CD14-positive monocyte (primary cell): ENCODE measurements around the gene DUSP28. TPM values are rescaled to one million over a fixed set of nuclear protein-coding genes. Genes with fewer than 3 reads are reported as not detected.
A peak's percentile ranks its signal among the peaks of the same experiment; 100 is the strongest.

ENCODE experiments used
- DNase-seq, 3 donors: peaks; one replicate each; pipeline ENCODE4 v3.0.0-alpha.2; 2011 to 2022
- H2AFZ ChIP-seq: 2 replicates; pipeline ENCODE4 v1.6.0; 2012; ENCODE audit warnings: mild to moderate bottlenecking, low read depth, low read length, inconsistent platforms; ENCODE audit not compliant: insufficient read depth, poor library complexity, severe bottlenecking
- H3K27ac ChIP-seq, 2 donors: 1 replicate in 1 of 2; 2 replicates in 1 of 2; pipeline ENCODE4 v1.5.1; 2012 to 2013; ENCODE audit warnings: low read length in 2 of 2, control low read depth in 1 of 2, inconsistent platforms in 1 of 2, low read depth in 1 of 2, mild to moderate bottlenecking in 1 of 2
- H3K27me3 ChIP-seq, 2 donors: one replicate each; pipeline versions ENCODE4 v1.6.0 to v1.6.1; 2011 to 2013; ENCODE audit warnings: low read length in 2 of 2; ENCODE audit not compliant: control insufficient read depth in 2 of 2, insufficient read depth in 2 of 2
- H3K36me3 ChIP-seq, 2 donors: replicated peaks in 1 of 2; 1 replicate in 1 of 2; 2 replicates in 1 of 2; pipeline versions ENCODE4 v1.5.1 to v1.6.1; 2012 to 2013; ENCODE audit warnings: low read length in 2 of 2, control low read depth in 1 of 2, inconsistent platforms in 1 of 2, mild to moderate bottlenecking in 1 of 2; ENCODE audit not compliant: insufficient read depth in 2 of 2, control insufficient read depth in 1 of 2
- H3K4me1 ChIP-seq, 2 donors: 1 replicate in 1 of 2; 2 replicates in 1 of 2; pipeline versions ENCODE4 v1.5.1 to v1.6.1; 2012 to 2013; ENCODE audit warnings: low read length in 2 of 2, control low read depth in 1 of 2, inconsistent platforms in 1 of 2, mild to moderate bottlenecking in 1 of 2, moderate library complexity in 1 of 2; ENCODE audit not compliant: insufficient read depth in 2 of 2, control insufficient read depth in 1 of 2
- H3K4me2 ChIP-seq: replicated peaks from 2 replicates; pipeline ENCODE3; 2012; ENCODE audit warnings: low read length, moderate library complexity, mild to moderate bottlenecking; ENCODE audit not compliant: poor library complexity, severe bottlenecking; ENCODE audit errors: extremely low read depth
- H3K4me3 ChIP-seq, 3 experiments: fragments of 200-600 bp in 1 of 3; sonication (generic) in 1 of 3; replicated peaks in 1 of 3; 1 replicate in 2 of 3; 2 replicates in 1 of 3; pipeline ENCODE4 v1.5.1; 2011 to 2013; ENCODE audit warnings: low read length in 3 of 3, mild to moderate bottlenecking in 3 of 3, control low read depth in 2 of 3, low read depth in 2 of 3, inconsistent platforms in 1 of 3, moderate library complexity in 1 of 3
- H3K79me2 ChIP-seq: 2 replicates; pipeline ENCODE4 v1.6.0; 2012; ENCODE audit warnings: mild to moderate bottlenecking, control low read depth, inconsistent platforms, low read length, moderate library complexity; ENCODE audit not compliant: insufficient read depth
- H3K9ac ChIP-seq: 2 replicates; pipeline ENCODE4 v1.6.0; 2017; ENCODE audit warnings: low read length, mild to moderate bottlenecking; ENCODE audit not compliant: insufficient read depth, poor library complexity, severe bottlenecking
- H3K9me3 ChIP-seq, 2 donors: replicated peaks in 1 of 2; 1 replicate in 1 of 2; 2 replicates in 1 of 2; pipeline versions ENCODE4 v1.5.1 to v1.6.1; 2012 to 2013; ENCODE audit warnings: low read length in 2 of 2, control low read depth in 1 of 2; ENCODE audit not compliant: control insufficient read depth in 1 of 2, insufficient read depth in 1 of 2
- H4K20me1 ChIP-seq: 2 replicates; pipeline ENCODE4 v1.6.0; 2012; ENCODE audit warnings: mild to moderate bottlenecking, low read length, control low read depth, moderate library complexity; ENCODE audit not compliant: insufficient read depth
- H3K27ac Mint-ChIP-seq, 7 donors: one replicate each; pipeline ENCODE4 v1.8.0; 2020; ENCODE audit warnings: mild to moderate bottlenecking in 7 of 7, mixed read lengths in 7 of 7, moderate library complexity in 6 of 7, inconsistent platforms in 2 of 7
- H3K27me3 Mint-ChIP-seq, 3 donors: one replicate each; pipeline ENCODE4 v1.8.0; 2021 to 2022; ENCODE audit warnings: low read depth in 3 of 3, mild to moderate bottlenecking in 3 of 3, mixed read lengths in 3 of 3, moderate library complexity in 3 of 3, inconsistent platforms in 1 of 3
- H3K36me3 Mint-ChIP-seq, 2 donors: one replicate each; pipeline ENCODE4 v1.8.0; 2020; ENCODE audit warnings: mixed read lengths in 2 of 2, inconsistent platforms in 1 of 2, mild to moderate bottlenecking in 1 of 2
- H3K4me1 Mint-ChIP-seq: one replicate; pipeline ENCODE4 v1.8.0; 2020; ENCODE audit warnings: mild to moderate bottlenecking, mixed read lengths
- H3K4me3 Mint-ChIP-seq, 2 donors: one replicate each; pipeline ENCODE4 v1.8.0; 2020; ENCODE audit warnings: mild to moderate bottlenecking in 2 of 2, mixed read lengths in 2 of 2, moderate library complexity in 1 of 2
- H3K9me3 Mint-ChIP-seq, 7 donors: one replicate each; pipeline ENCODE4 v1.8.0; 2020 to 2022; ENCODE audit warnings: mixed read lengths in 7 of 7, mild to moderate bottlenecking in 6 of 7, moderate library complexity in 6 of 7, inconsistent platforms in 2 of 7
- CTCF ChIP-seq: fragments of 200-600 bp; IDR thresholded peaks from one replicate; pipeline ENCODE4 v1.8.0; 2022; ENCODE audit warnings: antibody characterized with exemption, mild to moderate bottlenecking
- WGBS: methylation state at CpG from one replicate; pipeline ENCODE4 v1.1.5; 2013; ENCODE audit warnings: missing lambda C conversion rate; ENCODE audit not compliant: insufficient coverage; 5-methylcytosine and 5-hydroxymethylcytosine counted together
- intact Hi-C, 2 donors: fragments of 100-400 bp; cut with micrococcal nuclease; formaldehyde crosslinking; loops; one replicate each; pipeline versions ENCODE4 v1.15.0 to v1.15.1; 2023
- polyA plus RNA-seq, 3 donors: library from polyadenylated mRNA; depleted of rRNA in 1 of 3; unstranded in 2 of 3; stranded (reverse) in 1 of 3; fragments of 300-500 nt in 2 of 3; fragments of >200 nt in 1 of 3; fragmentation: Illumina TruSeq in 2 of 3; gene quantifications; 1 replicate in 2 of 3; 2 replicates in 1 of 3; pipeline ENCODE4 v1.2.3, GENCODE V29; 2012 to 2021

Gene DUSP28
- polyA plus RNA-seq, 3 donors: 10.8 to 17.7 (median 17.1) TPM

DNA sequence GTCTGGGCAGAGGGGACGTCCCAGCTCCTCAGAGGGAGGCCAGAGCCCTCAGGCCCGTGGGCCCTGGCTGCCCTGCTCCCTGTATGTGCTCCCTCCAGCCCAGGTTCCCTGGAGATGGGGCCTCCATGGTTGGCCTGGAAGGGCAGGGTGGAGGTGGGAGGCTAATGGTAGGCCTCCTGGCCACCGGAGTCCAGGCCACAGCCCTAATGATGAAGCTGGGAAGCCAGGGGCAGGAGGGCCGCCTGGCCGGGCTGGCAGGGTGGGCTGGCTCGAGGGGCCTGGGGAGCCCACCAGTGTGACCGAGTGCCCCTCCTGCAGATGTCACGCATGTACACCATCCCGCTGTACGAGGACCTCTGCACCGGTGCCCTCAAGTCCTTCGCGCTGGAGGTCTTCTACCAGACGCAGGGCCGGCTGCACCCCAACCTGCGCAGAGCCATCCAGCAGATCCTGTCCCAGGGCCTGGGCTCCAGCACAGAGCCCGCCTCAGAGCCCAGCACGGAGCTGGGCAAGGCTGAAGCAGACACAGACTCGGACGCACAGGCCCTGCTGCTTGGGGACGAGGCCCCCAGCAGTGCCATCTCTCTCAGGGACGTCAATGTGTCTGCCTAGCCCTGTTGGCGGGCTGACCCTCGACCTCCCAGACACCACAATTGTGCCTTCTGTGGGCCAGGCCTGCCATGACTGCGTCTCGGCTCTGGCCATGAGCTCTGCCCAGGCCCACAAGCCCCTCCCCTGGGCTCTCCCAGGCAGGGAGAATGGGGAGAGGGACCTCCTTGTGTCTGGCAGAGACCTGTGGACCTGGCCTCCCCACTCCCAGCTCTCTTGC, 17.3 kb downstream of the DUSP28 start:
- H3K36me3 Mint-ChIP-seq: peaks cover 52 to 65% of the 10 kb centered on the region in 2 donors
- no peak overlapping the region for H3K4me3 Mint-ChIP-seq
- peaks cover 64% of the 10 kb centered on the region for H3K79me2 ChIP-seq
- H3K4me1 Mint-ChIP-seq: peaks cover 38% of the 10 kb centered on the region
- intact Hi-C loops: no loop called here
- 95% methylated on average over 21 of the region's 26 CpGs for WGBS
- peaks cover 0 to 2% (median 0%) of the 10 kb centered on the region in 7 donors for H3K9me3 Mint-ChIP-seq
- peaks cover 57 to 66% of the 10 kb centered on the region in 2 donors for H3K36me3 ChIP-seq
- peaks cover 36 to 40% of the 10 kb centered on the region in 2 donors for H3K4me1 ChIP-seq
- no peak for TF ChIP-seq CTCF
- H3K9me3 ChIP-seq: no peaks in the 10 kb centered on the region
- no peak overlapping the region for H3K9ac ChIP-seq
- peaks cover 86% of the 10 kb centered on the region for H4K20me1 ChIP-seq
- no peak overlapping the region for H3K4me2 ChIP-seq
- H3K27me3 Mint-ChIP-seq: peaks cover 0 to 2% (median 2%) of the 10 kb centered on the region in 3 donors
- no peaks in the 10 kb centered on the region for H3K27me3 ChIP-seq
- H3K4me3 ChIP-seq: no peak overlapping the region
- H3K27ac Mint-ChIP-seq: peak overlapping the region in 1 of 7 donors; percentile 46
- DNase-seq: no peak
- no peak overlapping the region for H2AFZ ChIP-seq
- peak overlapping the region in 1 of 2 donors; percentile 41 for H3K27ac ChIP-seq

DNA sequence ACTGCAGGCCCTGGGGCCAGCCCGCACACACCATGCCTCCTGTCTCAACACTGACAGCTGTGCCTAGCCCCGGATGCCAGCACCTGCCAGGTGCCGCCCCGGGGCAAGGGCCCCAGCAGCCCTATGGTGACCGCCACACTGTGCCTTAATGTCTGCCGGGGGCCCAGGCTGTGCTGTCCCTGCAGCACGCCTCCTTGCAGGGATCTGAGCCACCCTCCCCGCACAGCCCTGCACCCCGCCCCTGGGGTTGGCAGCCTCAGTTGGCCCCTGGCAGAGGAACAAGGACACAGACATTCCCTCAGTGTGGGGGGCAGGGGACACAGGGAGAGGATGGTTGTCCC, 17.9 kb downstream of the DUSP28 start:
- Histone ChIP-seq H4K20me1 (peaks cover 80% of the 10 kb centered on the region), H3K27ac (peak overlapping the region; percentile 88 to 96), H3K4me2 (no peak overlapping the region), H3K9ac (no peak overlapping the region), H3K4me3 (no peak overlapping the region), H3K36me3 (peaks cover 54 to 61% of the 10 kb centered on the region in 2 donors), H3K27me3 (no peaks in the 10 kb centered on the region), H3K9me3 (no peaks in the 10 kb centered on the region), H2AFZ (no peak overlapping the region), H3K79me2 (peaks cover 64% of the 10 kb centered on the region), H3K4me1 (peaks cover 36 to 40% of the 10 kb centered on the region in 2 donors)
- WGBS: 100% methylated on average over 5 of the region's 9 CpGs
- intact Hi-C loops: no loop called here
- no peak for TF ChIP-seq CTCF
- Mint-ChIP-seq H3K9me3 (peaks cover 0 to 2% (median 0%) of the 10 kb centered on the region in 7 donors), H3K36me3 (peaks cover 53 to 63% of the 10 kb centered on the region in 2 donors), H3K27ac (peak overlapping the region in 2 of 7 donors; percentile 60 to 97), H3K4me3 (no peak overlapping the region), H3K4me1 (peaks cover 44% of the 10 kb centered on the region), H3K27me3 (peaks cover 0 to 2% (median 2%) of the 10 kb centered on the region in 3 donors)
- no peak for DNase-seq
